HepG2 (cell line): ENCODE results near the gene ESYT1. TPM values are rescaled to one million over a fixed set of nuclear protein-coding genes. Genes with fewer than 3 reads are reported as not detected.
A peak's percentile ranks its signal among the peaks of the same experiment; 100 is the strongest.

Experiments used
- ATAC-seq: fragments of 200-7000 bp; cut with Tn5 transposase; 3 replicates; pipeline ENCODE4 v1.9.1; 2020; ENCODE audit warnings: mild to moderate bottlenecking, moderate library complexity
- BruUV-seq: library from RNA; stranded (reverse); fragments of 400-500 nt; replicated peaks from 2 replicates; lab custom pipeline; 2021; lab: Mats Ljungman, UMichigan
- CTCF ChIA-PET: fragments of 300-600 bp; formaldehyde crosslinking; extraction: SDS; loops from one replicate; lab custom pipeline; 2021; ENCODE audit warnings: low total read pairs, inconsistent platforms, low intra/inter-chr PET ratio; lab: Yijun Ruan, JAX
- POLR2A ChIA-PET: fragments of 350-600 bp; sonication (Branson Sonifier 250); formaldehyde crosslinking; loops from one replicate; lab custom pipeline; 2020; ENCODE audit warnings: antibody characterized with exemption, inconsistent platforms; lab: Yijun Ruan, JAX
- DNase-seq: peaks from one replicate; pipeline ENCODE4 v3.0.0-alpha.2; 2015; ENCODE audit warnings: low spot score
- FAIRE-seq: peaks from 3 replicates; lab custom pipeline; 2011; peaks lifted over from hg19 to GRCh38; lab: Jason Lieb, UNC
- H2AFZ ChIP-seq: one replicate; pipeline ENCODE4 v1.6.1; 2011; ENCODE audit warnings: low read length, inconsistent platforms
- H3K27ac ChIP-seq: fragments of 300-600 bp; 3 replicates; pipeline ENCODE4 v1.8.0; 2011; ENCODE audit warnings: mixed run types, mild to moderate bottlenecking, mixed read lengths, low read length, inconsistent platforms; ENCODE audit not compliant: insufficient read depth; ENCODE audit errors: extremely low read length
- H3K27me3 ChIP-seq, 2 experiments: fragments of 200-600 bp in 1 of 2; 2 replicates in 1 of 2; 3 replicates in 1 of 2; pipeline versions ENCODE4 v1.6.0 to v1.8.0; 2011; ENCODE audit warnings: low read length in 2 of 2, mild to moderate bottlenecking in 2 of 2, moderate library complexity in 2 of 2, inconsistent platforms in 1 of 2; ENCODE audit not compliant: insufficient read depth in 2 of 2, control insufficient read depth in 1 of 2
- H3K36me3 ChIP-seq, 2 experiments: fragments of 200-600 bp in 1 of 2; replicated peaks in 1 of 2; 2 replicates in 1 of 2; 3 replicates in 1 of 2; pipeline versions ENCODE4 v1.5.1 to v1.8.0; 2011; ENCODE audit warnings: low read length in 2 of 2, inconsistent platforms in 1 of 2; ENCODE audit not compliant: insufficient read depth in 2 of 2, control insufficient read depth in 1 of 2
- H3K4me1 ChIP-seq: 2 replicates; pipeline ENCODE4 v1.5.1; 2012; ENCODE audit warnings: low read length, inconsistent platforms; ENCODE audit not compliant: insufficient read depth
- H3K4me2 ChIP-seq: 2 replicates; pipeline ENCODE4 v1.6.0; 2011; ENCODE audit warnings: low read depth, low read length, inconsistent platforms
- H3K4me3 ChIP-seq, 3 experiments: fragments of 200-600 bp in 1 of 3; sonication (generic), shearing (Covaris generic) in 1 of 3; replicated peaks in 1 of 3; 2 replicates each; pipeline ENCODE4 v1.5.1; 2011 to 2016; ENCODE audit warnings: low read length in 3 of 3, inconsistent platforms in 2 of 3, low read depth in 2 of 3, mild to moderate bottlenecking in 2 of 3, control low read depth in 1 of 3, mixed read lengths in 1 of 3; ENCODE audit not compliant: insufficient read depth in 1 of 3
- H3K79me2 ChIP-seq: one replicate; pipeline ENCODE4 v1.6.1; 2011; ENCODE audit warnings: low read length, inconsistent platforms; ENCODE audit not compliant: insufficient read depth
- H3K9ac ChIP-seq: 2 replicates; pipeline ENCODE4 v1.6.0; 2011; ENCODE audit warnings: mild to moderate bottlenecking, low read depth, low read length, inconsistent platforms; ENCODE audit not compliant: insufficient read depth
- H3K9me3 ChIP-seq: 2 replicates; pipeline ENCODE4 v1.5.1; 2012; ENCODE audit warnings: mild to moderate bottlenecking, low read length
- H4K20me1 ChIP-seq: 2 replicates; pipeline ENCODE4 v1.6.0; 2011; ENCODE audit warnings: inconsistent platforms, mild to moderate bottlenecking, low read length, moderate library complexity; ENCODE audit not compliant: insufficient read depth
- KAT8 ChIP-seq: IDR thresholded peaks from 2 replicates; pipeline ENCODE4 v1.6.1; 2016; ENCODE audit warnings: missing genetic modification reagents, missing compliant biosample characterization
- MATR3 ChIP-seq: sonication (generic); formaldehyde crosslinking; IDR thresholded peaks from 2 replicates; pipeline ENCODE4 v1.4.0; 2020; ENCODE audit warnings: missing genetic modification reagents
- ZNF446 ChIP-seq: sonication (generic); formaldehyde crosslinking; IDR thresholded peaks from 2 replicates; pipeline ENCODE4 v1.5.0; 2020; ENCODE audit warnings: mild to moderate bottlenecking, missing genetic modification reagents
- ZNF672 ChIP-seq: sonication (generic); formaldehyde crosslinking; IDR thresholded peaks from 2 replicates; pipeline ENCODE4 v1.8.1; 2022; ENCODE audit warnings: missing genetic modification reagents
- ZNF678 ChIP-seq: sonication (generic); formaldehyde crosslinking; IDR thresholded peaks from 2 replicates; pipeline ENCODE4 v1.4.0; 2020; ENCODE audit warnings: mild to moderate bottlenecking, missing genetic modification reagents
- whole genome bisulfite sequencing: methylation state at CpG from one replicate; pipeline ENCODE4 v1.1.6; 2017; ENCODE audit warnings: low lambda C conversion rate; 5-methylcytosine and 5-hydroxymethylcytosine counted together
- in situ Hi-C: cut with HindIII; loops from 2 replicates; pipeline ENCODE4 v1.10.0; 2017; ENCODE audit warnings: low pct_unique_long_range_greater_than_20kb; ENCODE audit not compliant: extremely low pct_ligation_motif_present
- intact Hi-C: fragments of 100-400 bp; cut with micrococcal nuclease; formaldehyde crosslinking; loops from one replicate; pipeline ENCODE4 v1.10.0; 2022; ENCODE audit not compliant: unreplicated experiment
- polyA plus RNA-seq, 8 experiments: library from polyadenylated mRNA; depleted of rRNA in 3 of 8; stranded (reverse) in 7 of 8; unstranded in 1 of 8; fragments of >200 nt; fragmentation: Illumina TruSeq in 4 of 8; extraction: Trizol in 4 of 8; gene quantifications; 2 replicates each; pipeline versions ENCODE4 v1.2.1 to v1.2.3, GENCODE V29; 2011 to 2016; ENCODE audit warnings: low read depth in 4 of 8, missing spikeins in 1 of 8, mixed read lengths in 1 of 8; ENCODE audit not compliant: insufficient read depth in 1 of 8
- total RNA-seq, 5 experiments: library from RNA; depleted of rRNA; stranded (reverse); fragments of >200 nt; fragmentation: Illumina TruSeq; extraction: Trizol; gene quantifications; 2 replicates each; pipeline ENCODE4 v1.2.3, GENCODE V29; 2016; ENCODE audit warnings: low read depth in 1 of 5
- TF ChIP-seq, protein P1 (sequence below), 2 experiments: fragments of 450-650 bp in 1 of 2; sonication (generic) in 1 of 2; formaldehyde crosslinking in 1 of 2; IDR thresholded peaks; 2 replicates each; pipeline versions ENCODE4 v1.6.1 to v1.8.0; 2016 to 2022; ENCODE audit warnings: antibody characterized with exemption in 1 of 2, mild to moderate bottlenecking in 1 of 2, missing genetic modification reagents in 1 of 2
- TF ChIP-seq, protein P2 (sequence below): IDR thresholded peaks from 2 replicates; pipeline ENCODE4 v1.6.1; 2012; ENCODE audit warnings: inconsistent platforms
- TF ChIP-seq, protein P3 (sequence below): sonication (generic); formaldehyde crosslinking; IDR thresholded peaks from 2 replicates; pipeline ENCODE4 v1.4.0; 2020; ENCODE audit warnings: missing genetic modification reagents

Gene ESYT1
- total and polyA plus RNA-seq, 2 of the 13 experiments (the other 11 are each of a cell fraction or from before 2014, with no cell fraction given): 66.9 to 71.0 TPM

DNA sequence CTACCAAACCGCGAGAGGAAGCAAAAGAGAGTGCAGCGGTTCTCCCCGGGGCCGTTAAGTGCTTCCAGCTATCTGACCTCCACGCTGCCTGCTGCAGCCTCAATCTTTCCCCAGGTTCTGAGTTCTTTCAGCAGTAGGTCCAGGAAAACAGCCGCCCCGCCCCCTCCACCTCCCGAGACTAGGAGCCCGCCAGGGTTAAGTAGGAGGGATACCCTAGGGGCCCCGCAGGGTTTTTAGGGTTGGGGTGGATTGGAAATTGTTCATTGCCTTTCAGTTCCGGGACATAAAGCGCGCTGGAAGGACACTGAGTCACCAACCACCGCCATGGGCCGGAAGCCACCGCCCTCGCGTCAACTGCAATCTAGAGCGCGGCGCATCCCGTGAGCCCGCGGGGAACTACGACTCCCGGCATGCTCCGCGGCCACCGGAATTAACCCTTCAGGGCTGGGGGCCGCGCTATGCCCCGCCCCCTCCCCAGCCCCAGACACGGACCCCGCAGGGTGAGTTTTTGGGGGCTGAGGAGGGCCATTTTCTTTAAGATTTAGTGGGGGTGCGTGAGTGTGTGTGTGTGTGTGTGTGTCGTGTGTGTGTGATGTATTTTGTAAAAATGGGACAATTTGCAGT is 24.2 kb downstream of the ESYT1 start, which contains the start of gene MYL6B:
MYL6B (plus strand) TSS at position 456 of the 624 bp plus-strand sequence. CDS start 1,332 bp downstream, outside the sequence.
- H3K27ac ChIP-seq: peak within 1 kb of the TSS; percentile 89
- H3K36me3 ChIP-seq: 0 out of 5 replicates have a peak, but pooled peaks cover 0 to 1% of the 10 kb centered on the region in 2 experiments
- intact Hi-C loops (loop anchor here (2.0 kb wide), 1 partner anchor 33 kb away; the partner anchor contains the start of gene ZC3H10), in situ Hi-C loops (no loop called here)
- peak within 1 kb of the TSS; percentile 92 for H3K4me2 ChIP-seq
- no peaks in the 10 kb centered on the region; a peak in 1 of 5 replicates for H3K27me3 ChIP-seq
- peak; percentile 64 for FAIRE-seq
- peak within 1 kb of the TSS; percentile 57 for H2AFZ ChIP-seq
- peak within 1 kb of the TSS; percentile 76 for H3K9ac ChIP-seq
- H3K79me2 ChIP-seq: peaks cover 15% of the 10 kb centered on the region
- peak within 1 kb of the TSS; percentile 79 to 86 (median 82) for H3K4me3 ChIP-seq
- ChIA-PET CTCF (interaction anchor here (0.9 to 1.6 kb wide), 2 partner anchors 26 to 38 kb away, joined by 3 to 5 read pairs; no protein-coding TSS in a partner anchor), POLR2A (interaction anchor here (0.9 to 3.8 kb wide), 11 partner anchors 9 to 164 kb away, joined by 3 to 42 read pairs (median 6); partner anchors contain the start of genes CNPY2, ESYT1, PA2G4 and RNF41)
- H3K4me1 ChIP-seq: peaks cover 39% of the 10 kb centered on the region
- under 1% methylated on average over 20 of the region's 37 CpGs for WGBS
- no peaks in the 10 kb centered on the region for H4K20me1 ChIP-seq
- ATAC-seq: peak; percentile 89
- no peaks in the 10 kb centered on the region for H3K9me3 ChIP-seq
- BruUV-seq: no TSS peak
- DNase-seq: peak; percentile 83
- TF ChIP-seq MATR3 (CRISPR knock-in tag) (no peak), KAT8 (CRISPR knock-in tag) (peak; percentile 67; the same call in 1 of the 2 replicates), ZNF678 (no peak), ZNF446 (CRISPR knock-in tag) (no peak), ZNF672 (no peak)
- TF ChIP-seq, protein P1, sequence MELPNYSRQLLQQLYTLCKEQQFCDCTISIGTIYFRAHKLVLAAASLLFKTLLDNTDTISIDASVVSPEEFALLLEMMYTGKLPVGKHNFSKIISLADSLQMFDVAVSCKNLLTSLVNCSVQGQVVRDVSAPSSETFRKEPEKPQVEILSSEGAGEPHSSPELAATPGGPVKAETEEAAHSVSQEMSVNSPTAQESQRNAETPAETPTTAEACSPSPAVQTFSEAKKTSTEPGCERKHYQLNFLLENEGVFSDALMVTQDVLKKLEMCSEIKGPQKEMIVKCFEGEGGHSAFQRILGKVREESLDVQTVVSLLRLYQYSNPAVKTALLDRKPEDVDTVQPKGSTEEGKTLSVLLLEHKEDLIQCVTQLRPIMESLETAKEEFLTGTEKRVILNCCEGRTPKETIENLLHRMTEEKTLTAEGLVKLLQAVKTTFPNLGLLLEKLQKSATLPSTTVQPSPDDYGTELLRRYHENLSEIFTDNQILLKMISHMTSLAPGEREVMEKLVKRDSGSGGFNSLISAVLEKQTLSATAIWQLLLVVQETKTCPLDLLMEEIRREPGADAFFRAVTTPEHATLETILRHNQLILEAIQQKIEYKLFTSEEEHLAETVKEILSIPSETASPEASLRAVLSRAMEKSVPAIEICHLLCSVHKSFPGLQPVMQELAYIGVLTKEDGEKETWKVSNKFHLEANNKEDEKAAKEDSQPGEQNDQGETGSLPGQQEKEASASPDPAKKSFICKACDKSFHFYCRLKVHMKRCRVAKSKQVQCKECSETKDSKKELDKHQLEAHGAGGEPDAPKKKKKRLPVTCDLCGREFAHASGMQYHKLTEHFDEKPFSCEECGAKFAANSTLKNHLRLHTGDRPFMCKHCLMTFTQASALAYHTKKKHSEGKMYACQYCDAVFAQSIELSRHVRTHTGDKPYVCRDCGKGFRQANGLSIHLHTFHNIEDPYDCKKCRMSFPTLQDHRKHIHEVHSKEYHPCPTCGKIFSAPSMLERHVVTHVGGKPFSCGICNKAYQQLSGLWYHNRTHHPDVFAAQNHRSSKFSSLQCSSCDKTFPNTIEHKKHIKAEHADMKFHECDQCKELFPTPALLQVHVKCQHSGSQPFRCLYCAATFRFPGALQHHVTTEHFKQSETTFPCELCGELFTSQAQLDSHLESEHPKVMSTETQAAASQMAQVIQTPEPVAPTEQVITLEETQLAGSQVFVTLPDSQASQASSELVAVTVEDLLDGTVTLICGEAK (IDR thresholded peaks at IDR 0.05): no peak
- TF ChIP-seq, protein P1 (CRISPR knock-in tag; IDR thresholded peaks at IDR 0.05): peak; percentile 37; the same call in 1 of the 2 replicates
- TF ChIP-seq, protein P2, sequence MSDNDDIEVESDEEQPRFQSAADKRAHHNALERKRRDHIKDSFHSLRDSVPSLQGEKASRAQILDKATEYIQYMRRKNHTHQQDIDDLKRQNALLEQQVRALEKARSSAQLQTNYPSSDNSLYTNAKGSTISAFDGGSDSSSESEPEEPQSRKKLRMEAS: peak; percentile 47; the same call in 1 of the 2 replicates
- TF ChIP-seq, protein P3, sequence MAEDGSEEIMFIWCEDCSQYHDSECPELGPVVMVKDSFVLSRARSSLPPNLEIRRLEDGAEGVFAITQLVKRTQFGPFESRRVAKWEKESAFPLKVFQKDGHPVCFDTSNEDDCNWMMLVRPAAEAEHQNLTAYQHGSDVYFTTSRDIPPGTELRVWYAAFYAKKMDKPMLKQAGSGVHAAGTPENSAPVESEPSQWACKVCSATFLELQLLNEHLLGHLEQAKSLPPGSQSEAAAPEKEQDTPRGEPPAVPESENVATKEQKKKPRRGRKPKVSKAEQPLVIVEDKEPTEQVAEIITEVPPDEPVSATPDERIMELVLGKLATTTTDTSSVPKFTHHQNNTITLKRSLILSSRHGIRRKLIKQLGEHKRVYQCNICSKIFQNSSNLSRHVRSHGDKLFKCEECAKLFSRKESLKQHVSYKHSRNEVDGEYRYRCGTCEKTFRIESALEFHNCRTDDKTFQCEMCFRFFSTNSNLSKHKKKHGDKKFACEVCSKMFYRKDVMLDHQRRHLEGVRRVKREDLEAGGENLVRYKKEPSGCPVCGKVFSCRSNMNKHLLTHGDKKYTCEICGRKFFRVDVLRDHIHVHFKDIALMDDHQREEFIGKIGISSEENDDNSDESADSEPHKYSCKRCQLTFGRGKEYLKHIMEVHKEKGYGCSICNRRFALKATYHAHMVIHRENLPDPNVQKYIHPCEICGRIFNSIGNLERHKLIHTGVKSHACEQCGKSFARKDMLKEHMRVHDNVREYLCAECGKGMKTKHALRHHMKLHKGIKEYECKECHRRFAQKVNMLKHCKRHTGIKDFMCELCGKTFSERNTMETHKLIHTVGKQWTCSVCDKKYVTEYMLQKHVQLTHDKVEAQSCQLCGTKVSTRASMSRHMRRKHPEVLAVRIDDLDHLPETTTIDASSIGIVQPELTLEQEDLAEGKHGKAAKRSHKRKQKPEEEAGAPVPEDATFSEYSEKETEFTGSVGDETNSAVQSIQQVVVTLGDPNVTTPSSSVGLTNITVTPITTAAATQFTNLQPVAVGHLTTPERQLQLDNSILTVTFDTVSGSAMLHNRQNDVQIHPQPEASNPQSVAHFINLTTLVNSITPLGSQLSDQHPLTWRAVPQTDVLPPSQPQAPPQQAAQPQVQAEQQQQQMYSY (CRISPR knock-in tag): no peak
